Omental fat pad (tissue), 4 donors: Measurements from ENCODE around the gene ZNF407. TPM values are rescaled to one million over a fixed set of nuclear protein-coding genes. Genes with fewer than 3 reads are reported as not detected.
A peak's percentile ranks its signal among the peaks of the same experiment; 100 is the strongest.

Source experiments
- ATAC-seq: fragments of 150-250 bp; one replicate; pipeline ENCODE4 v1.9.1; 2016; ENCODE audit warnings: mild to moderate bottlenecking, moderate library complexity; ENCODE audit not compliant: low FRiP score
- DNase-seq: peaks from one replicate; pipeline ENCODE4 v3.0.0-alpha.2; 2019; ENCODE audit warnings: low spot score
- total RNA-seq, 4 donors: library from RNA; depleted of rRNA; stranded (reverse); fragments of >200 nt; gene quantifications; one replicate each; pipeline ENCODE4 v1.1.0, GENCODE V29; 2016
- TF ChIP-seq, protein P1 (sequence below), 3 donors: fragments of 450-650 bp; IDR thresholded peaks; one replicate each; pipeline ENCODE4 v1.5.1; 2016 to 2017; ENCODE audit warnings: antibody characterized with exemption in 3 of 3, mild to moderate bottlenecking in 3 of 3, moderate library complexity in 2 of 3

ZNF407 gene
- total RNA-seq, 4 donors from 2014 or later: 13.4 to 26.7 (median 19.7) TPM

DNA sequence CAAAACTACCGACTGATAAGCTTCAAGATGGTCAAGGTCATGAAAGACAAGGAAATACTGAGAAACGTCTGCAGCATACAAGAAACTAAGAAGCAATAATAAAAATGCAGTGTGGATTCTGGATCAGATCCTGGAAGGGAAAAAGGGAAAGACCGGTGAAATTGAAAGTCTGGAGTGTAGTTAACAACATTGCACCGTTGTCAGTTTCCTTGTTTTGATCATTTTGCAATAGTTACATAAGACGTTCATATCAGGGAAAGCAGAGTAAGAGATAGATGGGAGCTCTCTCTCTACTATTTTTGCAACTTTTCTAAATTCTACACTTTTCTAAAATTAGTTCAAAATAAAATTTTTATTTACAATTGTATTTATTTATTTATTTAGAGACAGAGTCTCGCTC, 15.0 kb upstream of the ZNF407 start:
- ATAC-seq (no peak), DNase-seq (no peak)
- TF ChIP-seq, protein P1, sequence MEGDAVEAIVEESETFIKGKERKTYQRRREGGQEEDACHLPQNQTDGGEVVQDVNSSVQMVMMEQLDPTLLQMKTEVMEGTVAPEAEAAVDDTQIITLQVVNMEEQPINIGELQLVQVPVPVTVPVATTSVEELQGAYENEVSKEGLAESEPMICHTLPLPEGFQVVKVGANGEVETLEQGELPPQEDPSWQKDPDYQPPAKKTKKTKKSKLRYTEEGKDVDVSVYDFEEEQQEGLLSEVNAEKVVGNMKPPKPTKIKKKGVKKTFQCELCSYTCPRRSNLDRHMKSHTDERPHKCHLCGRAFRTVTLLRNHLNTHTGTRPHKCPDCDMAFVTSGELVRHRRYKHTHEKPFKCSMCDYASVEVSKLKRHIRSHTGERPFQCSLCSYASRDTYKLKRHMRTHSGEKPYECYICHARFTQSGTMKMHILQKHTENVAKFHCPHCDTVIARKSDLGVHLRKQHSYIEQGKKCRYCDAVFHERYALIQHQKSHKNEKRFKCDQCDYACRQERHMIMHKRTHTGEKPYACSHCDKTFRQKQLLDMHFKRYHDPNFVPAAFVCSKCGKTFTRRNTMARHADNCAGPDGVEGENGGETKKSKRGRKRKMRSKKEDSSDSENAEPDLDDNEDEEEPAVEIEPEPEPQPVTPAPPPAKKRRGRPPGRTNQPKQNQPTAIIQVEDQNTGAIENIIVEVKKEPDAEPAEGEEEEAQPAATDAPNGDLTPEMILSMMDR (IDR thresholded peaks at IDR 0.05): no peak

DNA sequence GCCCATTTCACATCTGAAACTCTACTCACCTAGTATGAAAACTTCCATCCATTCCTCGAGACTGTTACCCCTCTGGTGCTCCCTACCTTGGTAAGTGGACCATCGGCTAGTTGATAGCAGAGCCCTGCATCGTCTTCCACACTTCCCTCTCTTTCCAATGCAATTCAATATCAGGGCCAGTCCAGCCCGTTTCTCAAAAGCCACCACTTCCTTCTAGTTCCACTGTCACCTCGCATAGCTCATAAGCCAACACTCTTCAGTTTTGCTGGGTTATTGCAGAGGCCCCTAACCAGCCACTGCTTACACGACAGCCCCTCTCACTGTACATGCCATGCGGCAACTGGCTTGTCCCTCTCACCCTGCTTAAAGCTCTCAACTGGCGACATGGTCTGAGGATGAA, 10.2 kb upstream of the ZNF407 start:
- DNase-seq (no peak), ATAC-seq (no peak)
- TF ChIP-seq, protein P1 (IDR thresholded peaks at IDR 0.05): no peak

DNA sequence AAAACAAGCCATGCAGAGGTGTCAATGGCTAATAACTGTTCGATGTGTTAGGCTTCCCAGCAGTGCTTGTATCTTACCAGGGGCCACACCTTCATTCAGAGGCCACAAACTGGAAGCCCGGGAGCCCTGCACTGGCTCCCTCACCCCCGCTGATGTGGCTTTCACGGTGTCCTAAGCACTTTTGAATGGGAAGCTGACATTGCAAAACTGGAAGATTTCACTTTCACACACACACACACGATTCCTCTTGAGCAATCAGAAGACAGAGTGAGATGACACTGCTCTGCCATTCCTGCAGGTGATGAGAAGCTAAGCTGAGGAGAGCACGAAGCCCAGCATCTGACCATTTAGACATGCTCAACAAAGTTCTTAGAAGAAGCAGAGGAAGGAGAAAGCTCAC, 8.6 kb upstream of the ZNF407 start:
- TF ChIP-seq, protein P1 (IDR thresholded peaks at IDR 0.05): no peak
- no peak for ATAC-seq
- DNase-seq: no peak

DNA sequence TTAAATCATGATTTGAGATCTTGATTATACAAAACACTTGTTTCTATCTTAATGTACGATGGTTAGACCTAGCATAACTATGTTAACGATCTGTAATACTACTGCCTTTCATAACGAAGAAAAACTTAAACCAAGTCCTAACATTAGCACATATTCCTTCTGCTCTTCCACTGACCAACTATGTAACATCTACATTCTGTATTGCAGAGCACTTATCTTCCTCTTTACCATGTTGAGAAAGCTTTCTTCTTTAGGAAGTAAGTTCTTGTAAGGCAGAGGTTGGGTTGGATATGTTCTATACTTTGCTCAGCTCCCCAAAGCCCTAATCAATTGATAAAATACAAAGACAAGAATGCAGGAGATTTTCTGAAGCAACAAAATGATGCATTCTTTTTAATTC, 7.9 kb upstream of the ZNF407 start:
- ATAC-seq (no peak), DNase-seq (no peak)
- TF ChIP-seq, protein P1 (IDR thresholded peaks at IDR 0.05): no peak

DNA sequence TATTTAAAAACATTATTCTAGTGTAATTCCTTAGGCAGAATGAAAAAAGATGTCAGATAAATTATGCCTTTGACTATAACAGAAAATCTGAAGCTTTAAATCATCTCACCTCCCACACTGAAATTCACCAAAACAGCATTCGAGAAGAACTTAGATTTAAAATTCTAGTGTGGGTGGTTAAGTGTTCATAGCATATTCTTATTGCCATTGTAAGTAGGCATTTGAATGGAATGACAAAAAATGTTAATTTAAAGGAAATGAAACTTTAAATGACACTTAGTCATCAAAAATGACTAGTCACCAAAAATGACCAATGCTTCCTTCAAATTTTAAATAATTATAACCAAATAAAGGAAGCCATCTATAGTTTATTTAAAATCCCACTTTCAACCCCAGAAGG, 7.0 kb upstream of the ZNF407 start:
- no peak for ATAC-seq
- TF ChIP-seq, protein P1 (IDR thresholded peaks at IDR 0.05): no peak
- no peak for DNase-seq

DNA sequence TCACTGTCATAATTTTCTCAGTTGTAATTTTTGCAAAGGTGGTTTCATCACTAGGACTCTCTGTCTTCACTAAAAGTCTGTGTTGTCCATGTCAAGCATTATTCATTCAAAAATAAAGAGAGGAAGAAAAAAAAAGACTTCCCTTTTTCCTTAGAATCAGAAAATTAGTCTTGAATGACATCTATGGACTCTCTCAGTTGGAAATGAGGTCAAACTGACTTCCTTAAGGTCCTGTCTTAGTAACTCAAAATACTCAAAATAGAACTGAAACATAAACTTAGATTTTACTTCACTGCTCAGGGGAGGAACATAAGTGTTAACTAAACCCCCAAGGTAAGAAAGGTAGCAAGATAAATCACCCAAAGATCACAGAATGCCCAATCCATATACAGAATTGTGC, 2.2 kb upstream of the ZNF407 start:
- ATAC-seq: no peak
- TF ChIP-seq, protein P1 (IDR thresholded peaks at IDR 0.05): no peak
- DNase-seq: no peak

DNA sequence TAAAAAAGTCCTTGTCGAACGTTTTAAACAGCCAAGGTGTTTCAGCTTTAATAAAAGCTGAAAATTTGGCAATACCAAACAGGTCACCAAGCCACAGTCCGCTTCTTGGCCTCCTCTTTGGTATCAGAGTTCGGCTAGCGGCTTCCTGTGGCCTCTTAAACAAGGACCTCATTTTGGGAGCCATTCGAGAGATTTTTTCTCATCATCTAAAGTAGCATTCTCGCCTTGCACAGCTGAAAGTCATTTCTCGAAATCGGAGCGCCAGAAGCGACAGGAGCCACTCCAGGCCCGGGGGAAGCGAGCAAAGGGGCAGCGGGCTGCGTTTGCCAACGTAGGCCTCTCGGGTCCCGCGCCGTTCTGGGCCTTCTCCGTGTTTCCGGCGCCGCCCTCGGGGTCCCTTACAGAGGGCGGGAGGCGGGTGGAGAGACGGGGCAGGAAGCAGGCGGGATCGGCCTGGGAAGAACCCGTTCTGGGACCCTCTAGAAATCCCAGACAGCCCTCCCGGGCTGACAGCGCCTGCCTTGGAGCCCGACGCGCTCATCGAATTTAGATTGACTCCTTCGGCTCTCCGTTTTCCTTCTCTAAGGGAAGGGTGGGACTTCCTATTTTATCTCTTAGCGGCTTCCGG, 522 bp upstream of the ZNF407 start:
- TF ChIP-seq, protein P1 (IDR thresholded peaks at IDR 0.05): no peak
- DNase-seq (peak; percentile 27), ATAC-seq (peak; percentile 68)
